GM21447 (cell line): ENCODE results near the gene TSPOAP1.

Experiments used
- ATAC-seq: cut with Tn5 transposase; IDR thresholded peaks from one replicate; pipeline ENCODE4 v1.9.1; 2021; ENCODE audit not compliant: unreplicated experiment

The TSPOAP1 gene

GRCh38 chr17:58340405-58340876 lies 11.8 kb upstream of the TSPOAP1 start:
- ATAC-seq: no peak

GRCh38 chr17:58339755-58340404 lies 11.3 kb upstream of the TSPOAP1 start:
- ATAC-seq: no peak

GRCh38 chr17:58338841-58339754 lies 10.5 kb upstream of the TSPOAP1 start:
- ATAC-seq: peak; percentile 23

- peak; percentile 0 for ATAC-seq
Observed at GRCh38 chr17:58338454-58338840, 9.9 kb upstream of the TSPOAP1 start.

DNA sequence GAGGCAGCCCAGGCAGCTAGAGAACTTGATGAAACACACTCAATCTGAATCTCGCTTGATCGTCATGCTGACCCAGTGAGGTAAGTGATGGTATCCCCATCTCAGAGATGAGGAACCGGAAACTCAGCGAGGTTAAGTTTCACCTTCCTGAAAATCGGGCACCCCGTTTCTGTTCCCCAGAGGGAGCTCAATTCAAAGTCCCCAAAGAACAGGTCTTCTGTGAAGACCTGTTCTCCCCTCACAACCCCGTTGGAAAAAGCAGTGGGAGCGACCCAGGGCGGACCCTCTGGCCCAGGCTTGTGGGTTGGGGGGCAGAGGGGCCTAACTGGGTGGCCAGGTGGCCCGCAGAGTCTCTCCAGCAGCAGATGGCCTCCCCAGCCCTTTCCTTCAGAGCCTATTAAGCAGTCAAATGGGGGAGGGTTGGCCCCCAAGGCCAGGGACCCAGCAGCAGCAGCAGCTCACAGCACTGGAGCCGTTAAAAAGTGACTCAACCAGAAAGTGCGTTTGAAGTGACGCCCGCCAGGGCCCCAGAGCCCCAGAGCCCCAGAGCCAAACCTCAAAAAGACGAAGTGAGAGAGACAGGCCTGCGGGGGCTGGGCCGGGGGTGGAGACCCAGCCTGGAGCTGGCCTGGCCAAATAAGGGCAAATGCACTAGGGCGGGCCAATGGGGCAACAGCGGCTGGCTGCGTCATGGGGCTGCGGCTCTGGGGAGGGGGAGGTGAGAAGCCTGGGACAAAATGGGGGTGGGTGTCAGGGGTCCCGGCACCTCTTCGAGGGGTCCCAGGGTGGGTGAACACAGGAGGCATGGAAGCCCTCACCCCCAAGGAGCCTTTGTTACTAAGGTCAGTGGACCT lies 9.2 kb upstream of the TSPOAP1 start:
- peak; percentile 50 for ATAC-seq

DNA sequence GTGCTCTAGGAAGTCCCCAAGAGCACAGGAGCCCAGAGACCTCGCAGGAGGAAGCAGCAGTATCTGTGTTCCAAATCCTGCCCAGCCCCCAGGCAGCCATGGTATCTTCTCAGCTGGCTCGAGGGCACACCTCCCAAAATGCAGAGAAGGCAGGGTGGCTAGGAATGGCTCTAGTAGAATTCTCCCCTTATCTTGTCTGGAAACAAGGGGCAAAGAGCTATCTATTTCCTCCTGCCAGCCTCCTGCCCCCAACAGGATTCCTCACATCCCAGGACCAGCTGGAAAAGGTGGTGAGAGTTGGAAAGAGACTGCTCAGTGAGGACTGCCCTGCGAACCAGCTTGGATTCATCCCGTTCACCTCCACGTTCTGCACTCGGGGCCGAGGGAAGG lies 8.6 kb upstream of the TSPOAP1 start:
- no peak for ATAC-seq

DNA sequence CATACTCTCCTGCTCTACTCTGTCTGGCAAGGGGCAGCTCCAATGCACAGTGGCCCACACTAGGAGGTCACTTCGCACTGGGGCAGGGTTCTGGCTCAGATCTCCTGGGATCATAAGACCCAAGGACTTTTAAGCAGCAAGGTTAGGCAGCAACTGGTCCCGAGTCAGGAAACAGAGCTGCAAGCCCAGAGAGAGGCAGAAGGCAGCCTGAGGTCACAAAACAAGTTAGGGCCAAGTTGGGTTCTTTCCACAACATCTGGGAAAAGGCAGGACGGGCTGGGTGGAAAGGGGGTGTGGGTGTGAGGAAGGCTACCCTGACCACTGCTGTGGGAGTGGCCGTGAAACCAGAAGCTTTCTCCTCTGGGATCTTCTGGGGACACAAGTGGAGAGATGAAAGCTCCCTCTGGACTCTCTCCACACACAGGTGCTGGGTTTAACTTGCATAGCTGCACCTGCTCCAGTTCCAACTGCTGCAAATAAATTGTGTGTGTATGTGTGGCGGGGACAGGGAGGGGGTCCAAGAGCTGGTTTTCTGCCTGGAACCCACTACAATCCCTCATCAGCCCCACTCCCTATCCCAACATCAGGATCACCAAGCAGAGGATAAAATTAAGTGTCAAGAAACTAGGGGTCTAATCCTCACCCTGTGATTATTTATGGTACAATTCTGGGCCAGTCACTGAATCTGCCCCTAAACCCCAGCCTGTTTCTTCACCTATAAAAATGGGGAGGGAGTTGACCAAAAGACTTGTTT lies 8.0 kb upstream of the TSPOAP1 start:
- no peak for ATAC-seq

- ATAC-seq: no peak
Observed at GRCh38 chr17:58335779-58336455, 7.3 kb upstream of the TSPOAP1 start.

GRCh38 chr17:58335061-58335731 lies 6.6 kb upstream of the TSPOAP1 start:
- ATAC-seq: no peak

DNA sequence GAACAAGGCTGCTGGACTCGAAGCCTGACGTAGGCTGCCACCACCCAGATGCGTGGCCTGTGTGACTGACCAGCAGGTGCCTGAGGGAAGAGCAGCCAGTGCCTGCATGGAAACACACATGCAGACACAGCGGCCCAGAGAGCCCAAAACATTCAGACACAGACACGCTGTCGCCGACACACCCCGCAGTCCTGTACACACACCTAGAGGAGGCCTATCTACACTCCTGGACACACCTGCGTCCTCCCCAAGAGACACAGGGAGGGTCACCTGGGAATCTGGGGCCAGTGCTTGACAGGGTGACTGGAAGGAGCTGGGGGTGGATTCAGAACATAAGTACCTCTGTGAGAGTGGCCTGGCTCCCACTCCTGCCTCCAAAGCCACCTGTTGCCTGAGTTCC lies 6.1 kb upstream of the TSPOAP1 start:
- ATAC-seq: no peak

DNA sequence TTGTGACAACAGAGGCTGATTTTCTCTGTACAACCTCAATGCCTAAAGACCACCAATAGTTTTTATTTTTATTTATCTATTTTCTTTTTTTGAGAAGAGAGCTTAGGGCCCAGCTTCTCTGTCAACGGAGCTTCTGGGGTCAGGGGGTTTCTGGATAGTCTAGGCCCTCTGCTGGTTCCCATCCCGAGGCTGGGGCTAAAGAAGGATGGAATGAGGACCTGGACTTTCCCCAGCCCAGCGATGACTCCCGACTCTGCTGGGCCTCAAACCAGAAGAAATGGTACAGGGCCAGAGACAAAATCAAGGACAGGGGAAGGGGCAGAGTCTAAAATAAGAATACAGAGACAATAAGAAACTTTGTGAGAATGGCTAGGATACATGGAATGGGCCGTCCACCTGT lies 5.7 kb upstream of the TSPOAP1 start:
- ATAC-seq: no peak

DNA sequence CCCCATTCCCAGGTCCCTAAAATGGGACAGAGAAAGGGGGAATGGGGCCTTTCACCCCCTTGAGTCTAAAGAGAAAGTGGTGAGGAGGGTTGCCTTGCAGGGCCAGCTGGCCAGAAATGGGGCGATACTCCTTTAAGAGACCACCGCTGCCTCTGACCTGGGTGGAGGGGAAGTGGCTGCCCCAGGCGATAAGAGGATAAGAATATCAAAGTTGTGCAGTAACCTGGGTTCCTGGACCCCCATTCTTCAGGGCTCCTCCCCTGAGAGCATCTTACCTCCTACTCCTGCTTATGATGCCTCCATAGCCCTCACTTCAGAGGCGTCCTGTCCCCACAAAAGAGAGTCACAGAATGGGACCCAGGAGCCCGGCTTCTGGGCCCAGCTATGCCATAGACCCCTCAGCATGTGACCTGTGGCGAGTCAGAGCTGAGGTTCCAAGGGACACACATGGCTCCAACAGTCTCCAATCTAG lies 5.2 kb upstream of the TSPOAP1 start:
- ATAC-seq: no peak

- ATAC-seq: no peak
Observed at GRCh38 chr17:58332778-58333735, 4.5 kb upstream of the TSPOAP1 start.

GRCh38 chr17:58331815-58332777 lies 3.5 kb upstream of the TSPOAP1 start:
- peak; percentile 8 for ATAC-seq

DNA sequence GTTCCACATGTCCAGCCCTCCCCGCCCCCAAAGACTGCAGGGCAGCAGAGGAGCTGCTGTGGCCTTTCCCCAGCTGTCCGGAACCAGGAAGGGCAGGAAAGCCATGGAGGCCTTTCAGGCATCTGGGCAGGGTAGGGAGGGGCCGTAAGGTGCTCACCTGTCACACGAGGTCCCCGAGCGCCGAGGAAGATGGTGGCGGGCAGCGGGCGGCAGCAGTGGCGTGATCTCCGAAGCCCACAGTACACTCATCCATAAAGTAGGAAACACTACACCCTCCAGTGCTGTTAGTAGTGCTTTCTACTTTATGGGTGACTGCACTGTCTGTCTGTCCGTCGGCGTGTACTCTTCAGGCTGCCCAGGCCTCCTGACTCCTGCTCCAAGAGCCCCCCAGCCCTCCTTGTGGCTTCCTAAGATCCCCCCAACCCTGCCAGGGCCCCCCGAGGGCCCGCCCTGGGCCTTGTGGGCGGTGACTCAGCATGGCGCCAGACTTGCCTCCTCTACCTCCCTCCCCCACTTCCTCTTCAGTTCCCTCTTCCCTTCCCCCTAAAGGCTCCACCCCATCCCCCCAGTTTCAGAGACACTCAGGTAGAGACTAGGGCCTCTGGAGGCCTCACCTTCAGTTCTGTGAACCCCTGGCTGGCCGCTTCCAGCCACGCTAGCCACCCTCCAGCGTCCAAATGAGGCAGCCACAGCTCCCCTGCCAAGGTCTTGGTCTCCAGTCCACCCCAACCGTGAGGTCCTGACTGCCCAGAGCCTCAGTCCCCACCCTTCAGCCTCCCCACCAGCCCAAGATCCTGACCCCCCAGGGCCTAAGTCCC lies 2.6 kb upstream of the TSPOAP1 start:
- no peak for ATAC-seq

DNA sequence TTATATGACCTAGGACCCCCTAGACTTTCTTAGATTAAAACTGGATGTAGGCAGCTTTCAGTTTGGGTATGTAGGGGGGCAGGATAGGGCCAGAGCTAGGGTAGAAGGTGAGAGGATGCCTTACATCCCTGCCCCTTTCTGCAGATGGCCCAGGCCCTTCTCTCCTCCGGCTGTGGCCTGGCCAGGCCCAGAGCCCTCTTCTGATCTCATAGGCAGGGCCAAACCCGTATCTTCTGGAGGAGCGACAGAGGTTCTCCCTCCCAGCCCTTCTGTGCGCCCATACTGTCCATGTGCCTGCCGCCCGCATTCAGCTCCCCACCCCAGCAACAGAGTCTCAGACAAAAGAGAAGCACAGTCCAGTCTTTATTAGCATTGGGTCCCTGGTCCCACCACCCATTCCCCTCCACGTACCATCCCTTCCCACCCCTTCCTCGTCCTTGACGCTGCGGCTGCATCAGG lies 2.0 kb upstream of the TSPOAP1 start:
- ATAC-seq: no peak
